Measurements from ENCODE around the gene MYO6.
"Not testable (repeated sequence)": the region's sequence is repeated elsewhere in the genome, so short reads cannot be mapped to it uniquely, and the experiment has no call there.

MYO6 gene

GRCh38 chr6:75884822-75885221 is 135.8 kb downstream of the MYO6 start:
- H3K27ac ChIP-seq (ENCODE audit: low read length), result no peak overlapping the region
- no peaks in the 10 kb centered on the region for H3K4me1 ChIP-seq (ENCODE audit: control insufficient read depth, insufficient read depth, low read length)
- H3K9ac ChIP-seq (ENCODE audit: low read length in 2 of 2), result no peak overlapping the region
- H3K4me3 ChIP-seq (ENCODE audit: low read length in 2 of 2), result no peak overlapping the region
- no peaks in the 10 kb centered on the region for H3K36me3 ChIP-seq (ENCODE audit: control insufficient read depth in 2 of 2, insufficient read depth in 2 of 2, low read length in 2 of 2)
- no peaks in the 10 kb centered on the region for H3K9me3 ChIP-seq (ENCODE audit: control insufficient read depth in 2 of 2, low read length in 2 of 2)
- H3K27me3 ChIP-seq (ENCODE audit: control insufficient read depth in 1 of 2, insufficient read depth in 2 of 2, low read length in 2 of 2), result no peaks in the 10 kb centered on the region

GRCh38 chr6:75892384-75892783 is 143.3 kb downstream of the MYO6 start:
- no peaks in the 10 kb centered on the region for H3K9me3 ChIP-seq (ENCODE audit: control insufficient read depth in 2 of 2, low read length in 2 of 2)
- peaks cover 0 to 4% of the 10 kb centered on the region in 2 donors for H3K36me3 ChIP-seq (ENCODE audit: control insufficient read depth in 2 of 2, insufficient read depth in 2 of 2, low read length in 2 of 2)
- H3K4me1 ChIP-seq (ENCODE audit: control insufficient read depth, insufficient read depth, low read length), result no peaks in the 10 kb centered on the region

GRCh38 chr6:75893058-75893775 is 144.2 kb downstream of the MYO6 start:
- H3K4me1 ChIP-seq (ENCODE audit: control insufficient read depth, insufficient read depth, low read length), result no peaks in the 10 kb centered on the region
- H3K9ac ChIP-seq (ENCODE audit: low read length in 2 of 2), result no peak overlapping the region
- peaks cover 0 to 4% of the 10 kb centered on the region in 2 donors for H3K36me3 ChIP-seq (ENCODE audit: control insufficient read depth in 2 of 2, insufficient read depth in 2 of 2, low read length in 2 of 2)
- H3K4me3 ChIP-seq (ENCODE audit: low read length in 2 of 2), result no peak overlapping the region
- no peaks in the 10 kb centered on the region for H3K27me3 ChIP-seq (ENCODE audit: control insufficient read depth in 1 of 2, insufficient read depth in 2 of 2, low read length in 2 of 2)
- no peak overlapping the region for H3K27ac ChIP-seq (ENCODE audit: low read length)
- no peaks in the 10 kb centered on the region for H3K9me3 ChIP-seq (ENCODE audit: control insufficient read depth in 2 of 2, low read length in 2 of 2)

More at GRCh38 chr6:75892384-75892783, 143.3 kb downstream of the MYO6 start:
- Histone ChIP-seq H3K27ac (ENCODE audit: low read length) (no peak overlapping the region), H3K9ac (ENCODE audit: low read length in 2 of 2) (no peak overlapping the region), H3K27me3 (ENCODE audit: control insufficient read depth in 1 of 2, insufficient read depth in 2 of 2, low read length in 2 of 2) (no peaks in the 10 kb centered on the region), H3K4me3 (ENCODE audit: low read length in 2 of 2) (no peak overlapping the region)

- Histone ChIP-seq H3K27ac (ENCODE audit: low read length) (no peak overlapping the region), H3K9ac (ENCODE audit: low read length in 2 of 2) (no peak overlapping the region), H3K36me3 (ENCODE audit: control insufficient read depth in 2 of 2, insufficient read depth in 2 of 2, low read length in 2 of 2) (peaks cover 0 to 4% of the 10 kb centered on the region in 2 donors), H3K9me3 (ENCODE audit: control insufficient read depth in 2 of 2, low read length in 2 of 2) (no peaks in the 10 kb centered on the region), H3K4me1 (ENCODE audit: control insufficient read depth, insufficient read depth, low read length) (no peaks in the 10 kb centered on the region), H3K4me3 (ENCODE audit: low read length in 2 of 2) (no peak overlapping the region), H3K27me3 (ENCODE audit: control insufficient read depth in 1 of 2, insufficient read depth in 2 of 2, low read length in 2 of 2) (no peaks in the 10 kb centered on the region)
Observed at GRCh38 chr6:75893776-75894152, 144.7 kb downstream of the MYO6 start.

- Histone ChIP-seq H3K4me3 (ENCODE audit: low read length in 2 of 2) (no peak overlapping the region), H3K27ac (ENCODE audit: low read length) (no peak overlapping the region), H3K4me1 (ENCODE audit: control insufficient read depth, insufficient read depth, low read length) (no peaks in the 10 kb centered on the region), H3K36me3 (ENCODE audit: control insufficient read depth in 2 of 2, insufficient read depth in 2 of 2, low read length in 2 of 2) (peaks cover 0 to 4% of the 10 kb centered on the region in 2 donors), H3K9me3 (ENCODE audit: control insufficient read depth in 2 of 2, low read length in 2 of 2) (no peaks in the 10 kb centered on the region), H3K27me3 (ENCODE audit: control insufficient read depth in 1 of 2, insufficient read depth in 2 of 2, low read length in 2 of 2) (no peaks in the 10 kb centered on the region), H3K9ac (ENCODE audit: low read length in 2 of 2) (no peak overlapping the region)
Observed at GRCh38 chr6:75896526-75896925, 147.5 kb downstream of the MYO6 start.

GRCh38 chr6:75900216-75900615 is 151.2 kb downstream of the MYO6 start:
- H3K27ac ChIP-seq (ENCODE audit: low read length); H3K4me1 ChIP-seq (ENCODE audit: control insufficient read depth, insufficient read depth, low read length); H3K9me3 ChIP-seq (ENCODE audit: control insufficient read depth in 2 of 2, low read length in 2 of 2); H3K27me3 ChIP-seq (ENCODE audit: control insufficient read depth in 1 of 2, insufficient read depth in 2 of 2, low read length in 2 of 2); H3K36me3 ChIP-seq (ENCODE audit: control insufficient read depth in 2 of 2, insufficient read depth in 2 of 2, low read length in 2 of 2); H3K9ac ChIP-seq (ENCODE audit: low read length in 2 of 2); H3K4me3 ChIP-seq (ENCODE audit: low read length in 2 of 2): not testable (repeated sequence)

GRCh38 chr6:75905129-75905528 is 156.1 kb downstream of the MYO6 start:
- H3K36me3 ChIP-seq (ENCODE audit: control insufficient read depth in 2 of 2, insufficient read depth in 2 of 2, low read length in 2 of 2); H3K27ac ChIP-seq (ENCODE audit: low read length); H3K4me1 ChIP-seq (ENCODE audit: control insufficient read depth, insufficient read depth, low read length); H3K27me3 ChIP-seq (ENCODE audit: control insufficient read depth in 1 of 2, insufficient read depth in 2 of 2, low read length in 2 of 2); H3K4me3 ChIP-seq (ENCODE audit: low read length in 2 of 2); H3K9me3 ChIP-seq (ENCODE audit: control insufficient read depth in 2 of 2, low read length in 2 of 2); H3K9ac ChIP-seq (ENCODE audit: low read length in 2 of 2): not testable (repeated sequence)

GRCh38 chr6:75906871-75907270 is 157.8 kb downstream of the MYO6 start:
- H3K36me3 ChIP-seq (ENCODE audit: control insufficient read depth in 2 of 2, insufficient read depth in 2 of 2, low read length in 2 of 2), result no peaks in the 10 kb centered on the region
- no peaks in the 10 kb centered on the region for H3K27me3 ChIP-seq (ENCODE audit: control insufficient read depth in 1 of 2, insufficient read depth in 2 of 2, low read length in 2 of 2)
- H3K4me1 ChIP-seq (ENCODE audit: control insufficient read depth, insufficient read depth, low read length), result no peaks in the 10 kb centered on the region
- H3K9ac ChIP-seq (ENCODE audit: low read length in 2 of 2), result no peak overlapping the region
- no peaks in the 10 kb centered on the region for H3K9me3 ChIP-seq (ENCODE audit: control insufficient read depth in 2 of 2, low read length in 2 of 2)
- H3K27ac ChIP-seq (ENCODE audit: low read length), result no peak overlapping the region
- no peak overlapping the region for H3K4me3 ChIP-seq (ENCODE audit: low read length in 2 of 2)

- no peak overlapping the region for H3K27ac ChIP-seq (ENCODE audit: low read length)
- no peaks in the 10 kb centered on the region for H3K27me3 ChIP-seq (ENCODE audit: control insufficient read depth in 1 of 2, insufficient read depth in 2 of 2, low read length in 2 of 2)
- H3K9me3 ChIP-seq (ENCODE audit: control insufficient read depth in 2 of 2, low read length in 2 of 2), result no peaks in the 10 kb centered on the region
- no peak overlapping the region for H3K4me3 ChIP-seq (ENCODE audit: low read length in 2 of 2)
- no peaks in the 10 kb centered on the region for H3K4me1 ChIP-seq (ENCODE audit: control insufficient read depth, insufficient read depth, low read length)
- H3K36me3 ChIP-seq (ENCODE audit: control insufficient read depth in 2 of 2, insufficient read depth in 2 of 2, low read length in 2 of 2), result no peaks in the 10 kb centered on the region
- H3K9ac ChIP-seq (ENCODE audit: low read length in 2 of 2), result no peak overlapping the region
Observed at GRCh38 chr6:75907444-75907843, 158.4 kb downstream of the MYO6 start.

- H3K27me3 ChIP-seq (ENCODE audit: control insufficient read depth in 1 of 2, insufficient read depth in 2 of 2, low read length in 2 of 2), result no peaks in the 10 kb centered on the region
- H3K36me3 ChIP-seq (ENCODE audit: control insufficient read depth in 2 of 2, insufficient read depth in 2 of 2, low read length in 2 of 2), result peaks cover 0 to 3% of the 10 kb centered on the region in 2 donors
- H3K9me3 ChIP-seq (ENCODE audit: control insufficient read depth in 2 of 2, low read length in 2 of 2), result no peaks in the 10 kb centered on the region
- H3K4me3 ChIP-seq (ENCODE audit: low read length in 2 of 2), result no peak overlapping the region
- H3K9ac ChIP-seq (ENCODE audit: low read length in 2 of 2), result no peak overlapping the region
- H3K27ac ChIP-seq (ENCODE audit: low read length), result no peak overlapping the region
- H3K4me1 ChIP-seq (ENCODE audit: control insufficient read depth, insufficient read depth, low read length), result no peaks in the 10 kb centered on the region
Observed at GRCh38 chr6:75913040-75913439, 164.0 kb downstream of the MYO6 start.

GRCh38 chr6:75922226-75922625 is 173.2 kb downstream of the MYO6 start:
- H3K36me3 ChIP-seq (ENCODE audit: control insufficient read depth in 2 of 2, insufficient read depth in 2 of 2, low read length in 2 of 2), result peaks cover 5 to 8% of the 10 kb centered on the region in 2 donors
- no peaks in the 10 kb centered on the region for H3K9me3 ChIP-seq (ENCODE audit: control insufficient read depth in 2 of 2, low read length in 2 of 2)
- H3K4me3 ChIP-seq (ENCODE audit: low read length in 2 of 2), result no peak overlapping the region
- no peak overlapping the region for H3K27ac ChIP-seq (ENCODE audit: low read length)
- H3K27me3 ChIP-seq (ENCODE audit: control insufficient read depth in 1 of 2, insufficient read depth in 2 of 2, low read length in 2 of 2), result no peaks in the 10 kb centered on the region
- H3K9ac ChIP-seq (ENCODE audit: low read length in 2 of 2), result no peak overlapping the region
- no peaks in the 10 kb centered on the region for H3K4me1 ChIP-seq (ENCODE audit: control insufficient read depth, insufficient read depth, low read length)

All from stomach smooth muscle (tissue), 2 donors.